OCI-LY3 (cell line): ENCODE measurements around the gene C14orf132.

Experiments
- EZH2phosphoT487 ChIP-seq: fragments of 200-600 bp; shearing (Covaris generic); IDR thresholded peaks from 2 replicates; pipeline ENCODE4 v1.6.1; 2018; ENCODE audit warnings: antibody characterized with exemption, mixed run types, low read depth
- TF ChIP-seq, protein P1 (sequence below): fragments of 200-600, 300-600 bp; sonication (generic); IDR thresholded peaks from 2 replicates; pipeline ENCODE4 v1.5.1; 2014; ENCODE audit warnings: antibody characterized with exemption, low read length, low read depth

DNA sequence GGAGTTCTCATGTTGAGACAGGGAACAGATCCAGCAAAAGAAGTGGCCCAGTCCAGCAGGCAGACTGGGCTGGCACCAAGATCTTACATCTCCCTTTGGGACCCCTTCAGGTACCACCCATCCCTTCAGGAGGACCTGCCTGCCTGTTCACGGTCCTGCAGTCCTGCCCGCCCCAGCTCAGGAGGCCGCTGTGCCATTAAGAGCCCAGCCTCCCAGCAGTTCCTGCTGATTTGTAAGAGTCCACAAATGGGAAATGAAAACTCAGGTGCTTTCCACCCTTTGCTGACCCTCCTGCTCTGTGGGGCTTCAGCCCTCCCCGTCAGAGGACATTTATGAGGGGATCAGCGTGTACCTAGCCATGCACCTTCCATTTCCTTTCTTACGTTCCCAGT, 39.5 kb downstream of the C14orf132 start:
- TF ChIP-seq, protein P1, sequence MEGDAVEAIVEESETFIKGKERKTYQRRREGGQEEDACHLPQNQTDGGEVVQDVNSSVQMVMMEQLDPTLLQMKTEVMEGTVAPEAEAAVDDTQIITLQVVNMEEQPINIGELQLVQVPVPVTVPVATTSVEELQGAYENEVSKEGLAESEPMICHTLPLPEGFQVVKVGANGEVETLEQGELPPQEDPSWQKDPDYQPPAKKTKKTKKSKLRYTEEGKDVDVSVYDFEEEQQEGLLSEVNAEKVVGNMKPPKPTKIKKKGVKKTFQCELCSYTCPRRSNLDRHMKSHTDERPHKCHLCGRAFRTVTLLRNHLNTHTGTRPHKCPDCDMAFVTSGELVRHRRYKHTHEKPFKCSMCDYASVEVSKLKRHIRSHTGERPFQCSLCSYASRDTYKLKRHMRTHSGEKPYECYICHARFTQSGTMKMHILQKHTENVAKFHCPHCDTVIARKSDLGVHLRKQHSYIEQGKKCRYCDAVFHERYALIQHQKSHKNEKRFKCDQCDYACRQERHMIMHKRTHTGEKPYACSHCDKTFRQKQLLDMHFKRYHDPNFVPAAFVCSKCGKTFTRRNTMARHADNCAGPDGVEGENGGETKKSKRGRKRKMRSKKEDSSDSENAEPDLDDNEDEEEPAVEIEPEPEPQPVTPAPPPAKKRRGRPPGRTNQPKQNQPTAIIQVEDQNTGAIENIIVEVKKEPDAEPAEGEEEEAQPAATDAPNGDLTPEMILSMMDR = no peak
- no peak for TF ChIP-seq EZH2phosphoT487
